Hepatocyte (in vitro differentiated cells): Measurements from ENCODE around the gene ANKRD2. TPM values are rescaled to one million over a fixed set of nuclear protein-coding genes. Genes with fewer than 3 reads are reported as not detected.

Experiments
- DNase-seq: peaks from one replicate; pipeline ENCODE4 v3.0.0-alpha.2; 2016; ENCODE audit warnings: low spot score
- H2AFZ ChIP-seq: fragments of 200-600 bp; sonication (generic); 2 replicates; pipeline ENCODE4 v1.6.0; 2016; ENCODE audit warnings: antibody characterized with exemption, mild to moderate bottlenecking
- H3K27ac ChIP-seq: fragments of 200-600 bp; sonication (generic); 2 replicates; pipeline ENCODE4 v1.5.1; 2016; ENCODE audit warnings: mild to moderate bottlenecking
- H3K27me3 ChIP-seq: fragments of 200-600 bp; sonication (generic); 2 replicates; pipeline ENCODE4 v1.6.1; 2016
- H3K36me3 ChIP-seq: fragments of 200-600 bp; sonication (generic); replicated peaks from 2 replicates; pipeline ENCODE4 v1.5.1; 2016; ENCODE audit warnings: low read depth; ENCODE audit not compliant: insufficient read depth
- H3K4me1 ChIP-seq: fragments of 200-600 bp; sonication (generic); 2 replicates; pipeline ENCODE4 v1.5.1; 2016; ENCODE audit warnings: mild to moderate bottlenecking, moderate library complexity; ENCODE audit not compliant: insufficient read depth
- H3K4me2 ChIP-seq: fragments of 200-600 bp; sonication (generic); 2 replicates; pipeline ENCODE4 v1.6.0; 2016
- H3K4me3 ChIP-seq: fragments of 200-600 bp; sonication (generic); 2 replicates; pipeline ENCODE4 v1.5.1; 2016; ENCODE audit warnings: mild to moderate bottlenecking
- H3K79me2 ChIP-seq: fragments of 200-600 bp; sonication (generic); 2 replicates; pipeline ENCODE4 v1.6.0; 2017; ENCODE audit warnings: mild to moderate bottlenecking
- H3K9me2 ChIP-seq: fragments of 200-600 bp; sonication (generic); replicated peaks from 2 replicates; pipeline ENCODE4 v1.6.0; 2017; ENCODE audit warnings: mild to moderate bottlenecking; ENCODE audit not compliant: insufficient read depth
- H3K9me3 ChIP-seq: fragments of 200-600 bp; sonication (generic); 2 replicates; pipeline ENCODE4 v1.5.1; 2016; ENCODE audit warnings: low read depth, mild to moderate bottlenecking
- H4K20me1 ChIP-seq: fragments of 200-600 bp; sonication (generic); 2 replicates; pipeline ENCODE4 v1.6.0; 2016; ENCODE audit warnings: mild to moderate bottlenecking; ENCODE audit not compliant: insufficient read depth, poor library complexity, severe bottlenecking
- EZH2 ChIP-seq: fragments of 200-600 bp; sonication (generic); IDR thresholded peaks from 2 replicates; pipeline ENCODE4 v1.6.1; 2016; ENCODE audit warnings: antibody characterized with exemption, mild to moderate bottlenecking, borderline replicate concordance
- EZH2phosphoT487 ChIP-seq: fragments of 200-600 bp; sonication (generic); IDR thresholded peaks from one replicate; pipeline ENCODE4 v1.6.1; 2018; ENCODE audit warnings: antibody characterized with exemption, mild to moderate bottlenecking, low read depth, moderate library complexity; ENCODE audit not compliant: unreplicated experiment, severe bottlenecking
- WGBS: methylation state at CpG from one replicate; pipeline ENCODE4 v1.1.6; 2016; ENCODE audit warnings: low lambda C conversion rate; ENCODE audit errors: missing lambda C conversion rate; 5-methylcytosine and 5-hydroxymethylcytosine counted together
- polyA plus RNA-seq: library from polyadenylated mRNA; unstranded; fragments of >200 nt; fragmentation: Nextera tagmentation; extraction: Ambion mirVana; gene quantifications from 2 replicates; pipeline ENCODE4 v1.2.1, GENCODE V29; 2016
- total RNA-seq: library from RNA; depleted of rRNA; stranded (reverse); fragments of >200 nt; gene quantifications from 2 replicates; pipeline ENCODE4 v1.2.3, GENCODE V29; 2014
- TF ChIP-seq, protein P1 (sequence below): fragments of 200-600 bp; sonication (generic); IDR thresholded peaks from 2 replicates; pipeline ENCODE4 v1.5.1; 2016; ENCODE audit warnings: antibody characterized with exemption, mild to moderate bottlenecking; ENCODE audit not compliant: poor library complexity

ANKRD2 gene
- total and polyA plus RNA-seq, 2 experiments from 2014 or later = not detected

DNA sequence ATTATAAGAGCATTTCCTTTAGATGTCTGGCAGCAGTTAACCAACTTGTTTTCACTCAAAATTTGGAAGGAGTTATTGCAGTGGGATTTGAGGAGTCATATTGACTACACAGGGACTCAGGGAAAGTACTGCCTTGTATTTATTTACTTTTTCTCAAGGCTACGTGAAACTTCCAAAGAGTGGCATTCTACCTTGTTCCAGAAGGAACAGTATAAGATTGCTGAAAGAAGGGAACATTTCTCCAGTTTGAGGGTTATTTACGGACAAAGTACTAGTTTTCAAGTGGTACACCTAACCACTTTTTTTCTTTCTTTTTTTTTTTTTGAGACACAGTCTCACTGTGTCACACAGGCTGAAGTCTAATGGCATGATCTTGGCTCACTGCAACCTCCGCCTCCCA lies 55.6 kb downstream of the ANKRD2 start:
- no peaks in the 10 kb centered on the region for H3K4me1 ChIP-seq
- TF ChIP-seq EZH2 = no peak
- no peak for TF ChIP-seq EZH2phosphoT487
- TF ChIP-seq, protein P1, sequence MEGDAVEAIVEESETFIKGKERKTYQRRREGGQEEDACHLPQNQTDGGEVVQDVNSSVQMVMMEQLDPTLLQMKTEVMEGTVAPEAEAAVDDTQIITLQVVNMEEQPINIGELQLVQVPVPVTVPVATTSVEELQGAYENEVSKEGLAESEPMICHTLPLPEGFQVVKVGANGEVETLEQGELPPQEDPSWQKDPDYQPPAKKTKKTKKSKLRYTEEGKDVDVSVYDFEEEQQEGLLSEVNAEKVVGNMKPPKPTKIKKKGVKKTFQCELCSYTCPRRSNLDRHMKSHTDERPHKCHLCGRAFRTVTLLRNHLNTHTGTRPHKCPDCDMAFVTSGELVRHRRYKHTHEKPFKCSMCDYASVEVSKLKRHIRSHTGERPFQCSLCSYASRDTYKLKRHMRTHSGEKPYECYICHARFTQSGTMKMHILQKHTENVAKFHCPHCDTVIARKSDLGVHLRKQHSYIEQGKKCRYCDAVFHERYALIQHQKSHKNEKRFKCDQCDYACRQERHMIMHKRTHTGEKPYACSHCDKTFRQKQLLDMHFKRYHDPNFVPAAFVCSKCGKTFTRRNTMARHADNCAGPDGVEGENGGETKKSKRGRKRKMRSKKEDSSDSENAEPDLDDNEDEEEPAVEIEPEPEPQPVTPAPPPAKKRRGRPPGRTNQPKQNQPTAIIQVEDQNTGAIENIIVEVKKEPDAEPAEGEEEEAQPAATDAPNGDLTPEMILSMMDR = no peak
- no peak overlapping the region for H3K27ac ChIP-seq
- no peaks in the 10 kb centered on the region for H3K27me3 ChIP-seq
- H3K4me2 ChIP-seq = no peak overlapping the region
- 81% methylated on average over 3 of the region's 3 CpGs for WGBS
- no peaks in the 10 kb centered on the region for H4K20me1 ChIP-seq
- H2AFZ ChIP-seq = no peak overlapping the region
- no peak overlapping the region for H3K4me3 ChIP-seq
- H3K9me2 ChIP-seq = no peaks in the 10 kb centered on the region
- peaks cover 14% of the 10 kb centered on the region for H3K79me2 ChIP-seq
- H3K36me3 ChIP-seq = no peaks in the 10 kb centered on the region
- H3K9me3 ChIP-seq = no peaks in the 10 kb centered on the region
- DNase-seq = no peak

DNA sequence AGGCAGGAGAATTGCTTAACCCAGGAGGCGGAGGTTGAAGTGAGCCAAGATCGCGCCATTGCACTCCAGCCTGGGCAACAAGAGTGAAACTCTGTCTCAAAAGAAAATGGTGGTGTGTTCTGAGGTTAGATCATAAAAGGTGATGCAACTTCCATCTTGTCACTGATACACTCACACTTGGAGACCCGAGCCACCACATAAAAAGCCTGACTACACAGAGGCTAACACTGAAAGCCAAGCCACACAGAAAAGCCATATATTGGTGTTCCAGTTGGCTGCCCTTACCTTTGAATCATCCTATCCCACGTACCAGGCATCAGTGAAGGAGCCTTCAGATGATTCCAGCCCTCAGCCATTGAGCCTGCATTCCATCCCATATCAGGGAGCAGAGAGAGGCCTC lies 56.7 kb downstream of the ANKRD2 start:
- 100% methylated on average over 5 of the region's 5 CpGs for WGBS
- TF ChIP-seq EZH2 (no peak), EZH2phosphoT487 (no peak)
- TF ChIP-seq, protein P1 = no peak
- H3K9me2 ChIP-seq = no peaks in the 10 kb centered on the region
- no peaks in the 10 kb centered on the region for H3K27me3 ChIP-seq
- no peak for DNase-seq
- no peak overlapping the region for H3K4me3 ChIP-seq
- H3K9me3 ChIP-seq = no peaks in the 10 kb centered on the region
- no peaks in the 10 kb centered on the region for H3K36me3 ChIP-seq
- H3K4me2 ChIP-seq = no peak overlapping the region
- no peaks in the 10 kb centered on the region for H4K20me1 ChIP-seq
- H3K27ac ChIP-seq = no peak overlapping the region
- no peak overlapping the region for H2AFZ ChIP-seq
- peaks cover 14% of the 10 kb centered on the region for H3K79me2 ChIP-seq
- H3K4me1 ChIP-seq = no peaks in the 10 kb centered on the region

DNA sequence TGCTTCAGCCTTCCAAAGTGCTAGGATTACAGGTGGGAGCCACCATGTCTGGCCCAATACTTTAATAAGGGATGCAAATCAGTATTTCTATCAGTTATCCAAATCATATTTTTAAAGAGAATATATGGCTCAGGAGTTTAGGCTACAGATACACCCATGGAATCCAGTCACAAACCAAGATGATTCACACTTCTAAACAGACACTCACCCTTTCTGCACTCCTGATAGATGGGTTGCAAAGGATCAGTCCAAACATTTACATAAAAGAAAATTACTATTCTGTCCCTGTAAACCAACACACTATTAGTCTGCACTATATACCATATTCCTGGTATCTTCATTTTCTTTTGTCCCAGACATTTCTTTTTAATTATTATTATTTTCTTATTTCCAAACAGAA lies 58.5 kb downstream of the ANKRD2 start:
- Histone ChIP-seq H2AFZ (no peak overlapping the region), H3K79me2 (peaks cover 14% of the 10 kb centered on the region)

More for the DNA sequence above, 58.5 kb downstream of the ANKRD2 start:
- H4K20me1 ChIP-seq = no peaks in the 10 kb centered on the region
- no peak overlapping the region for H3K4me3 ChIP-seq
- H3K4me2 ChIP-seq = no peak overlapping the region
- no peak overlapping the region for H3K27ac ChIP-seq
- no peaks in the 10 kb centered on the region for H3K36me3 ChIP-seq
- no peaks in the 10 kb centered on the region for H3K9me2 ChIP-seq
- no peaks in the 10 kb centered on the region for H3K4me1 ChIP-seq
- no peaks in the 10 kb centered on the region for H3K27me3 ChIP-seq
- no peak for TF ChIP-seq EZH2
- TF ChIP-seq EZH2phosphoT487 = no peak
- TF ChIP-seq, protein P1 = no peak
- no peaks in the 10 kb centered on the region for H3K9me3 ChIP-seq
- DNase-seq = no peak
